GM21576 (cell line): ENCODE results near the gene GDPGP1.

ENCODE experiments used
- ATAC-seq: cut with Tn5 transposase; IDR thresholded peaks from one replicate; pipeline ENCODE4 v1.9.1; 2021; ENCODE audit warnings: mild to moderate bottlenecking, moderate library complexity; ENCODE audit not compliant: unreplicated experiment

GDPGP1 gene

DNA sequence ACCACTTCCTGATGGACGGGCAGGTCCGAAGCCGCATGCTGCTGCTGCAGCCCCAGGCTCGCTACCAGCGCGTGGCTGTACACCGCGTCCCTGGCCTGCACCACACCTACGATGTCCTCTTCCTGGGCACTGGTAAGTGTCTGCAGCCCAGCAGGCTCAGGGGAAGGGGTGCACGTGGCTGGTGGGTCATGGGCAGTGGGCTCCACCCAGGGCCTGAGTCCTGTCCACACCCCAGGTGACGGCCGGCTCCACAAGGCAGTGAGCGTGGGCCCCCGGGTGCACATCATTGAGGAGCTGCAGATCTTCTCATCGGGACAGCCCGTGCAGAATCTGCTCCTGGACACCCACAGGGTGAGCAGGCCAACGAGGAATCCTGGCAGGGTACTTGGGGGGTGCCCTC is 9.0 kb upstream of the GDPGP1 start:
- ATAC-seq = no peak

DNA sequence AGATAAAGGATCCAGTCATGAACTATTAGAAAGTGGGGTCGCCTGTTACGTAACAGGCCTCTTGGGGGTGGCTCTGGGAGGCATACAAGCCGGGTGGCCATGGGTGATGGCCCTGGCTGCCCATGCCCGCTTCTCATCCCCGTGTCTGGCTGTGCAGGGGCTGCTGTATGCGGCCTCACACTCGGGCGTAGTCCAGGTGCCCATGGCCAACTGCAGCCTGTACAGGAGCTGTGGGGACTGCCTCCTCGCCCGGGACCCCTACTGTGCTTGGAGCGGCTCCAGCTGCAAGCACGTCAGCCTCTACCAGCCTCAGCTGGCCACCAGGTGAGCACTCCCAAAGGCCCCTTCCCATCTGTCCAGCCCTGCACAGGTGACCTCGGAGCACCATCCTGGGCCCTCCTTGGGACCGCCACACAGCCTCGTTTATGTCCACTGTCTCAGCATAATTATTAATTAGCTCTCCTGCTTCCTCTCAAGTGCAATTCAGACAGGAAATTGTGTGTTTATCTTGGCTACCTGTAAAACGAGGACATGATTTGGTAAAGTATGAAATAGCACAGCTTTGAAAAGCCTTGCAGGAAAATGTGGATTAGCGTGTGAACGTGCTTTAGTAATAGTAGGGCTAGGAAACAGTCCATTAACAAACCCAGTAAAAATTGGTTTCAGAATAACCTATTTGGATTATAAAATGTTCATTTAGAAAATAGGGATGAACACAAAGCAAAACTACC is 8.3 kb upstream of the GDPGP1 start:
- ATAC-seq = no peak

DNA sequence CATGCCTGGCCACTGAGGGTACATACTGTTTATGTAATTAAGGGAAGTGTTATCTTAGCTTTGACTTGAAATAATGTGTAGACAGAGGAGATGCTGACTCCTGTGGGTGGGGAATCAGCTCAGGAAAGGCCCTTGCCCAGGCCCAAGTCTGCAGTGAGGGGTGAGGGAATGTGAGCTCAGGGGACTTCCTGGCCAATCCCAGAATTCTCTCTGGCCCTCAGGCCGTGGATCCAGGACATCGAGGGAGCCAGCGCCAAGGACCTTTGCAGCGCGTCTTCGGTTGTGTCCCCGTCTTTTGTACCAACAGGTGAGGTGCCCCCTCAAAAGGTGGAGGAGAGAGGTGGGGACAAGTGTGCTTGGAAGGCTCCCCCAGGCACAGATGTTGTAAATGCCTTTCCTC is 6.7 kb upstream of the GDPGP1 start:
- ATAC-seq = no peak

DNA sequence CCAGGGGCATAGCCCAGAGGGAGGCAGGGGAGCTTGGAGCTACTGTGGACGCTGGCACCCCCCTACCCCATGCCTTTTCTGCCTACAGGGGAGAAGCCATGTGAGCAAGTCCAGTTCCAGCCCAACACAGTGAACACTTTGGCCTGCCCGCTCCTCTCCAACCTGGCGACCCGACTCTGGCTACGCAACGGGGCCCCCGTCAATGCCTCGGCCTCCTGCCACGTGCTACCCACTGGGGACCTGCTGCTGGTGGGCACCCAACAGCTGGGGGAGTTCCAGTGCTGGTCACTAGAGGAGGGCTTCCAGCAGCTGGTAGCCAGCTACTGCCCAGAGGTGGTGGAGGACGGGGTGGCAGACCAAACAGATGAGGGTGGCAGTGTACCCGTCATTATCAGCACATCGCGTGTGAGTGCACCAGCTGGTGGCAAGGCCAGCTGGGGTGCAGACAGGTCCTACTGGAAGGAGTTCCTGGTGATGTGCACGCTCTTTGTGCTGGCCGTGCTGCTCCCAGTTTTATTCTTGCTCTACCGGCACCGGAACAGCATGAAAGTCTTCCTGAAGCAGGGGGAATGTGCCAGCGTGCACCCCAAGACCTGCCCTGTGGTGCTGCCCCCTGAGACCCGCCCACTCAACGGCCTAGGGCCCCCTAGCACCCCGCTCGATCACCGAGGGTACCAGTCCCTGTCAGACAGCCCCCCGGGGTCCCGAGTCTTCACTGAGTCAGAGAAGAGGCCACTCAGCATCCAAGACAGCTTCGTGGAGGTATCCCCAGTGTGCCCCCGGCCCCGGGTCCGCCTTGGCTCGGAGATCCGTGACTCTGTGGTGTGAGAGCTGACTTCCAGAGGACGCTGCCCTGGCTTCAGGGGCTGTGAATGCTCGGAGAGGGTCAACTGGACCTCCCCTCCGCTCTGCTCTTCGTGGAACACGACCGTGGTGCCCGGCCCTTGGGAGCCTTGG is 5.9 kb upstream of the GDPGP1 start:
- ATAC-seq = no peak

DNA sequence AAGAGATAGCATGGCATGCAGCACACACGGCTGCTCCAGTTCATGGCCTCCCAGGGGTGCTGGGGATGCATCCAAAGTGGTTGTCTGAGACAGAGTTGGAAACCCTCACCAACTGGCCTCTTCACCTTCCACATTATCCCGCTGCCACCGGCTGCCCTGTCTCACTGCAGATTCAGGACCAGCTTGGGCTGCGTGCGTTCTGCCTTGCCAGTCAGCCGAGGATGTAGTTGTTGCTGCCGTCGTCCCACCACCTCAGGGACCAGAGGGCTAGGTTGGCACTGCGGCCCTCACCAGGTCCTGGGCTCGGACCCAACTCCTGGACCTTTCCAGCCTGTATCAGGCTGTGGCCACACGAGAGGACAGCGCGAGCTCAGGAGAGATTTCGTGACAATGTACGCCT is 5.0 kb upstream of the GDPGP1 start:
- no peak for ATAC-seq

DNA sequence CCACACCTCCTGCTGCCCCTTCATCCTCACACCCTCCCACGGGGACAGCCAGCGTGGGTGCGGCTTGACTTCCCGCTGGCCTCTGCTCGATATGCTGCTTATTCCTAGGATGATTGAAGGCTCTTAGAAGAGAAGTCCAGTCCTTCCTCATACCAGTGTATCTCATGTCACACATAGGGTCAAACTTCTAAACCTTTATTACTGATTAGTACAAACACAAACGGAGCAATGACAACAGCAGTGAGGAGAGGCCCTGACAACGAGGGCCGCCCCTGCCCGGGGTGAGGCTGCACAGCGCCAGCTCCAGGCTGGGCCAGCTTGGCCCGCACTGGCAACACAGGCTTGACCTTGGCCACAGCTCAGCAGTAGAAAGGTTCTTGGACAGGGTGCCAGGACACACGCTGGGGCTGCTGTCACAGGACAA is 3.9 kb upstream of the GDPGP1 start:
- no peak for ATAC-seq

DNA sequence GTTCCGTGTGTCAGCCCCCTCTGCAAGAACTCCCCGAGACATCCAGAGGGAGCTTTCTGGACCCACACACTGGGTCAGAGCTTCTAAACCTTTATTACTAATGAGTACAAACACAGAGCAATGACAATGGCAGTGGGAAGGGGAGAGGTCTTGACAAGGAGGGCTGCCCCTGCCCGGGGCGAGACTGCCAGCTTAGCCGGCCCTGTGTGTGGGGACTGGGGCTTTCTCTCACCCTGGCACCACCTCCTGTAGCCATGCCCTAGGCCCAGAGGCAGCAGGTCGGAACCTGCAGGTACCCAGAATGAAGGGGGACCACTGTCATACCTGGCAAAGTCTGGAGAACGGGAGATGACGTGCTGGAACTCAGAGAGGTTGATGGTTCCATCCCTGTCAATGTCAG is 3.4 kb upstream of the GDPGP1 start:
- no peak for ATAC-seq

DNA sequence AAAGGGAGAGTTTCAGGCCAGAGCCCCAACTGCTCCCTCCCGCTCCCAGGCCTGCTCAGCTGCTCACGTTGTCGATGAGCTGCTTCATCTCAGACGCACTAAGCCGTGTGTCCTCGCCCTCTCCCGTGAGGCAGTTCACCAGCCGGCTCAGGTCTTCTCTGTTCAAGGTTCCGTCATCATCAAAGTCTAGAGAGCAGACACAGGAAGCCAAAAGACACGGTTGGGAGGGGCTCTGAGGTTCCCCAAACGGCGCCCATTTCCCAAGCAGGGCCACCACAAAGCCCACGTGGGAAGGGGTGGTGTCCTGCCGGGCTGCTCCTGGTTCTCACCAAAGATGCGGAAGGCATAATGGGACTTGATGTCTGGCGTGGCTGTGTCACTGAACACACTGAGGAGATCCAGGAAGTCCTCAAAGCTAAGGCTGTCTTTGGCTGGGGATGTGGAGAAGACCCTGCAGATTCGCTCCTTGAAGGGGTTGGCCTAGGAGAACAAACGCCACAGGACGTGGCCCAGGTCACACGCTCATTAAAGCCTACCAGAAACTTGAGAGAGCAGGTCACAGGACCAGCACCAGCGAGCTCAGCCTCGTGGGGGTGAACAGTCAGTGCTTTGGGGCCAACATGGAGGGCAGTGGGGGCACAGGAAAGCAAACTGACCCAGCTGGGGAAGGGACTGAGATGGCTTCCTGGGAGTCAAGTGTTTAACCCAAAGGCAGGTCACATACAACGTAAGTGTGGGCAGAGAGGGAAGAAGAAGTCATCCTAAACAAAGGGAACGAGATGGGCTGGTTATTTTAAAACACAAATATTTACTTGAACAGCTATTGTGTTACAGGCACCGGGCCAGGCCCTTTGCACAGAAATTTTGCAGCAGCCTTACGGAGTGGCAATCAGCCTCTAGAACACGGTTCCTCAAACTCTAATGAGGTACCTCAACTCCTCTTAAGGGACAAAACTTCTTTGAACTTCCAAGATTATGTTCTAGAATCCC is 2.7 kb upstream of the GDPGP1 start:
- no peak for ATAC-seq

DNA sequence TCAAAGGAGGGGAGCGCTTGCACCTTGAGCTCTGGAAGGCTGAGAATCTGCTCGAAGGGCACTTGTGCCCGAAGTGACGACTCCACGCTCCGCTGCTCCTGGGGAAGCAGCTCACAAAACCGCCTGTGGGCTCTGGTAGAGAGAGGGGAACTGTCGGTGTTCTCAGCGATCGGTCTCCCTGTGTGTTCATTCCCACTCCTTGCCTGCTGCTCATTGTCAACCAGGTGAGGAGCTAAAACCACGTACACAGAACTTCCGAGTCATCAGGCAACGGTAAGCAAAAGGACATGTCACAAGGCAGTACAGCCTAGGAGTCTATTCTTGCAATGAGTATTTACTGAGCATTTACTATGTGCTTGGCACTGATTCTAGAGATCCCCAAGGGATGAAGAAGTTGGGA is 1.8 kb upstream of the GDPGP1 start:
- no peak for ATAC-seq

DNA sequence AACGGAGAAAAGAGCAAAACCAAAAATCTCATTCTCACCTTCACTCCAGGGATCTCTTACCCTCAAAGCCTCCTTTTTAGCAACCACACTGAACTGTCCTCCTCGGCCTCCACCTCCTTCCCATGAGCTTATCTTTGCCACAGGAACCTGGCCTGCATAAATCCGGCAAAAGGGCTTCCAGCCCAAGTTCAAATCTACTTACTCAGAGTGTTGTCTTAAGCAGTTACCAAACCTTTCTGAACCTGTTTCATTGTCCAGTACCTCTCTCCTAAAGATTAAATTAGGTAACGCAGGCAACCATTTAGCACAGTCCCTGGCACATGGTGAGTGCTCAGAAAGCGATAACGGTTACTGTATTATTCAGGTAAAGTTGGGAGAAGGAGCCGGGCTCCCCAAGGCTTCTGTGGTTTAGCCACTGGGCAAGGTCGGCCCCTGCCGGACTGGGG is 1.0 kb upstream of the GDPGP1 start:
- no peak for ATAC-seq

DNA sequence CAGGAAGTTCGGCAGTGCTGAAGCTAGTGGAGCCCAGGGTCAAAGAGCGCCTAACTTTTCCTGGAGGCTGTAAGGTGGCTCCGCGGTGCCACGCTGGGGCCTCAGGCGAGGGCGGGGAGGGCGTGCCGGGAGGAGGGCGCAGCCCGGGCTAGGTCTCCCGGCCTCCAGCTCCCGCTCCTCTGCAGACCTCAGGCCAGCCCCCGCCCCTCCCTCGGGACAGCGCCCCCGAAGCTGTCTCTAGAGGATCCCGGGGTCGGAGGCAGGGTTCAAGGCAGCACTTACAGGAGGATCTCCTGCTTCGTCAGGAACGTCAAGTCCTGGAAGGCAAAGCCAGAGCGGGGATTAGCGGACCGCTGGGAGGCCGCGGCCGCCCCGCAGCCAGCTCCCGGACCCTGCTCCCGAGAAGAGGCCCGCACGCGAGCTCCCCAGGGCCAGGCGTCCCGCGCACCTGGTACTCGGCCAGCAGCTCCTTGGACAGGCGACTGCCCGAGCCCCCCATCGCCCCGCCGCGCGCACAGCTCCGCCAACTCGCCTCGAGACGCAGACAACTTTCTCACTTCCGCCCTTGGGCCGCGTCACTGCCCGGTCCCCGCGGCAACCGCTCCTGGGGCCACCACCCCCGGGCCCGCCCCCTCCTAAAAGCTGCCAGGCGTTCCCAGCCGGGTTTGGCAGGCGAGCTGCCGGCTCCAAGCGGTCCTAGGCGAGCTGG is 468 bp upstream of the GDPGP1 start, which contains the start of gene CIB1:
Gene CIB1, minus strand, starts transcription at position 555 of the 709 bp plus-strand sequence. Its CDS starts 56 bp downstream, at position 499.
- peak; percentile 85 for ATAC-seq

DNA sequence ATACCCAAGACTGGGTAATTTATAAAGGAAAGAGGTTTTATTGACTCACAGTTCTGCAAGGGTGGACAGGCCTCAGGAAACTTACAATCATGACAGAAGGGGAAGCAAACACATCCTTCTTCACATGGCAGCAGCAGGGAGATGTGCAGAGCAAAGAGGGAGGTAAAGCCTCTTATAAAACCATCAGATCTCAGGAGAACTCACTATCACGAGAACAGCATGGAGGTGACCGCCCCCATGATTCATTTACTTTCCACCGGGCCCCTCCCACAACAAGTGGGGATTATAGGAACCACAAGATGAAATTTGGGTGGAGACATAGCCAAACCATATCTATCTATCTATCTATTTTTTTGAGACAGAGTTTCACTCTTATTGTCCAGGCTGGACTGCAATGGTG is 5.4 kb downstream of the GDPGP1 start:
- ATAC-seq = no peak

DNA sequence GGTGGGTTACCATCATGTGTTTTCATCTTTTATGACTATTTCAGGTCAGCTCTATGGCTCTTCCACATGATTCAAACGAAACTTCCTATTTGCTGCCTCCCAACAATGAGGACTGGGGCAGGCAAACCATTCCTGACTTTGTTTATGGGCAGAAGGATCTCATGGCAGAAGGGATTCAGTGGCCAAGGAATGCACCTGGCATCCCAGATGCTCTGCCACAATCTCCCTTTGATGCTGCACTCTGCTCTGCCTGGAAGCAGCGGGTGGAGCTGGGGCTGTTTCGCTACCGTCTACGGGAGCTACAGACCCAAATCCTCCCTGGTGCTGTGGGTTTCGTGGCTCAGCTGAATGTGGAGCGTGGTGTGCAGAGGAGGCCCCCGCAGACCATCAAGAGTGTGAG is 6.8 kb downstream of the GDPGP1 start:
- ATAC-seq = no peak

DNA sequence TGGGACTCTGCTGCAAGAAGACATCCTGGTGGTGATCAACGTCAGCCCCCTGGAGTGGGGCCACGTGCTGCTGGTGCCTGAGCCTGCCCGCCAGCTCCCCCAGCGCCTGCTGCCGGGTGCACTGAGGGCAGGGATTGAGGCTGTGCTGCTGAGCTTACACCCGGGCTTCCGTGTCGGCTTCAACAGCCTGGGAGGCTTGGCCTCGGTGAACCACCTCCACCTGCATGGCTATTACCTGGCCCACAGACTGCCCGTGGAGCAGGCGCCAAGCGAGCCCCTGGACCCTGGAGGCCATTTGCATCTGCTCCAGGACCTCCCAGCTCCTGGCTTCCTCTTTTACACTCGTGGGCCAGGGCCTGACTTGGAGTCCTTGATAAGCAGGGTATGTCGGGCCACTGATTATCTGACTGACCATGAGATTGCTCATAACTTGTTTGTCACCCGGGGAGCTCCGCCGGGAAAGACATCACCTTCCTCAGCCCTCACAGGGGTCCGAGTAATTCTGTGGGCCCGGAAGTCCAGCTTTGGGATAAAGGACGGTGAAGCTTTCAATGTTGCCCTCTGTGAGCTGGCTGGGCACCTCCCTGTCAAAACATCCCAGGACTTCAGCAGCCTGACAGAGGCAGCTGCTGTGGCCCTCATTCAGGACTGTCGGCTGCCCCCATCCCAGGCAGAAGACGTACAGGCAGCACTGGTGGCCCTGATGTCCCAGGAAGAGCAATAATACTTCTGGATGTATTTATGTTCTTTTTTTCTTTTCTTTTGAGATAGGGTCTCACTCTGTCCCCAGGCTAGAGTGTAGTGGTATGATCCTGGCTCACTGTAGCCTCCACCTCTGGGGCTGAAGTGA is 7.6 kb downstream of the GDPGP1 start:
- ATAC-seq = no peak

DNA sequence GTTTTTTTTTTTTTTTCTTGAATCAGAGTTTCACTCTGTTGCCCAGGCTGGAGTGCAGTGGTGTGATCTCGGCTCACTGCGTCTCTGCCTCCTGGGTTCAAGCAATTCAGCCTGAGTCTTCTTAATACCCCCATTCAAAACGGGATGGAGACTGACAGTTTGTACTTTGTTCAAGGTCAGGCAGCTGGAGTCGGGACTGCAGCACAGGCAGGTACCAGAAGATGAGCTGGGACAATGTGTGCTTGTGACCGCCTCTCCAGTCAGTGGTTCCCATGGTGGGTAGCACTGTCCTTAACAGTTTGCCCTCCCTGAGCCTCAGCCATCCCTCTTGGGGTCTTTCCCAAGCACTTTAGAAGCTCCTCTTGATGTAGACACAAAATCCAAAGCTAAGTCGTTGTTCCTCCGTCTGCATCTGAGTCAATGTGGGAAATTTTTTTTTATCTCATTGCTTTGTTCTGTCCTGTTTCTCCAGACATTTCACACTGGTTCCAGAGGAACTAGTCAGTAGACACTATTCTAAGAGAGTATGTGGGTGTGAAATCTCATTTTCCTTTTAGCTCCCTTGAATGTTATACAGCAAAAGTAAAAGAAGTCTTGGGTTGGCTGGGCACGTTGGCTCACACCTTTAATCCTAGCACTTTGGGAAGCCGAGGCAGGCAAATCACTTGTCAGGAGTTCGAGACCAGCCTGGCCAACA is 10.1 kb downstream of the GDPGP1 start:
- ATAC-seq = no peak

DNA sequence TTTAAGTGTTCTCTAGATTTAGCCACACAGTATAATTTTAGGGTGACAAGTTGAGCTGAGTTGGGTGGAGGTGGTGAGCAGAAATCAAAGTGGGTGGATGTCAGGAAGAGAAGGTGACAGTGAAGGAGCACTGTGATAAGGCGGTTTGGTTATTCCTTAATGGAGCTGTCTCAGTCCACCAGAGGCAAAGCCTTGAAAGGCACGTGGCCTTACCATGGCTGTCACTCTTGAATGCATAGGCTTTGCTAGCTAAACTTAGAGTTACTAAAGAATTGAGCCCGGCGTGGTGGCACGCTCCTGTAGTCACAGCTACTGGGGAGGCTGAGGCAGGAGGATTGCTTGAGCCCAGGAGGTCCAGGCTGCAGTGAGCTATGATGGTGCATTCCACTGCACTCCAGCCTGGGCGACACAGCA is 14.8 kb downstream of the GDPGP1 start:
- no peak for ATAC-seq

DNA sequence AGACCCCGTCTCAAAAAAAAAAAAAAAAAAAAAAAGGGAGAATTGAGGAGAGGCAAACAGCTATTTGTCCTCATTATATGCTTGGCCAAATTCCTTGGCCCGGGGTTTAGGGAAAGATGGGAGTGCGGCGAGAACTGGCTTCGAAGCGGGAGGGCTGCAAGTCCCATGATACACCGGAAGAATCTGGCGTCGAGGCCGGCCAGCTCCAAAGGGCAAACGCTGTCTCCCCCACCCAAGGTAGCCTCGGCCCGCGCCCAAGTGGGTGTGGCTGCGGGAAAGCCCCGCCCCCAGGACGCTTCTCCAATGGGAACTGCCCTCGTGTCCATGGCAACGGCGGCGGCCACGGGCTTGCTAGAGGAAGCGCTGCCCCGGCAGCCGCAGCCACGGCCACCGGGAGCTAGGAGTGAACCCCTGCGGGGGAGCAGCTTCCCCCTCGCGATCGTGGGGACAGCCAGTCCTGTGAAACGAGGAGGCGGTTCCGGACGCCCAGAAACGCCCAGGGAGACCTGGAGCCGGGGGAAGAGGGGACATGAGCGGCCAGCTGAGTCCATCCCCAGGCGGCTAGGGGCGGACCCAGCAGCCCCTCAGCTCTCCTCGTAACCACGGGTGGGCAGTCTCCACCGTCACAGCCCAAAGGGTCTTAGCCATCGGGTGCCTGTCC is 15.3 kb downstream of the GDPGP1 start, which contains the start of gene TTLL13:
Gene TTLL13, plus strand, starts transcription at position 354 of the 661 bp plus-strand sequence. CDS start 1,075 bp downstream, outside the sequence.
- peak; percentile 49 for ATAC-seq

DNA sequence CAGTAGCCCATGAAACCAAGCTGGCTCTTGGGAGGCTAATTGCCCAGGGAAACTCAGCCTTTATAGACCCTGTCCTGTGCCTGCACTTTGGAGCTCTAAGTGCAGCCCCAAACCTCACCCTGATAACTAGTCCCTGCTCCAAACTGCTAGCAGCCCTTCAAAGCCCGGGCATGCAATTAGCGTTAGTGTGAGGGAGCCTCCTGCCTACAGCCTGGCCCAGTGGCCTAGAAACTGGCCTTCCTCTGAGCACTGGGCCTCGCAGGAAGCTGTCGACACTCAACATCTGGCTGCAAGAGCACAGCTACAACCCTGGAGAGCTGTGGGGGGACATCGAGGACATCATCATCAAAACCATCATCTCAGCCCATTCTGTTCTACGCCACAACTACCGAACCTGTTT is 23.8 kb downstream of the GDPGP1 start:
- ATAC-seq = no peak
